B cell (primary cell): Measurements from ENCODE around the gene RNF141. TPM values are rescaled to one million over a fixed set of nuclear protein-coding genes. Genes with fewer than 3 reads are reported as not detected.
A peak's percentile ranks its signal among the peaks of the same experiment; 100 is the strongest.

ENCODE experiments used
- ATAC-seq: fragments of 200-7000 bp; cut with Tn5 transposase; one replicate; pipeline ENCODE4 v1.10.0; 2021; ENCODE audit warnings: low read depth, mild to moderate bottlenecking, moderate number of reproducible peaks, moderate library complexity
- CTCF ChIA-PET: fragments of 350-600 bp; sonication (Branson Sonifier 250); formaldehyde crosslinking; loops from one replicate; lab custom pipeline; 2021; ENCODE audit warnings: antibody characterized with exemption, inconsistent platforms; lab: Charles Lee
- POLR2A ChIA-PET: fragments of 350-600 bp; sonication (Branson Sonifier 250); formaldehyde crosslinking; loops from one replicate; lab custom pipeline; 2021; ENCODE audit warnings: antibody characterized with exemption; lab: Charles Lee
- DNase-seq: peaks from one replicate; pipeline ENCODE4 v3.0.0; 2013
- H2AFZ ChIP-seq: 2 replicates; pipeline ENCODE4 v1.6.1; 2012; ENCODE audit warnings: mild to moderate bottlenecking, low read depth, low read length; ENCODE audit not compliant: insufficient read depth, poor library complexity, severe bottlenecking
- H3K27ac ChIP-seq, 2 donors: 1 replicate in 1 of 2; 2 replicates in 1 of 2; pipeline ENCODE4 v1.5.1; 2012 to 2013; ENCODE audit warnings: low read length in 2 of 2, mild to moderate bottlenecking in 2 of 2, moderate library complexity in 1 of 2
- H3K27me3 ChIP-seq, 4 experiments: fragments of 200-600 bp in 1 of 4; sonication (generic) in 1 of 4; replicated peaks in 1 of 4; 1 replicate in 2 of 4; 2 replicates in 2 of 4; pipeline versions ENCODE4 v1.6.1 to v1.7.0; 2013 to 2016; ENCODE audit warnings: low read length in 3 of 4, mild to moderate bottlenecking in 2 of 4, mixed read lengths in 1 of 4, moderate library complexity in 1 of 4; ENCODE audit not compliant: insufficient read depth in 4 of 4, control insufficient read depth in 3 of 4; ENCODE audit errors: control extremely low read depth in 1 of 4
- H3K36me3 ChIP-seq, 2 experiments: replicated peaks in 1 of 2; 1 replicate in 1 of 2; 2 replicates in 1 of 2; pipeline versions ENCODE4 v1.6.1 to v1.7.1; 2013; ENCODE audit warnings: low read length in 1 of 2; ENCODE audit not compliant: insufficient read depth in 2 of 2, control insufficient read depth in 1 of 2; ENCODE audit errors: control extremely low read depth in 1 of 2, extremely low read depth in 1 of 2
- H3K4me1 ChIP-seq, 2 donors: fragments of 200-600 bp in 1 of 2; sonication (generic) in 1 of 2; 1 replicate in 1 of 2; 2 replicates in 1 of 2; pipeline versions ENCODE4 v1.5.1 to v1.6.1; 2013 to 2017; ENCODE audit warnings: low read length in 2 of 2; ENCODE audit not compliant: control insufficient read depth in 2 of 2, insufficient read depth in 2 of 2
- H3K4me2 ChIP-seq: replicated peaks from 2 replicates; pipeline ENCODE3; 2012; ENCODE audit warnings: mild to moderate bottlenecking, low read depth, low read length; ENCODE audit not compliant: poor library complexity, severe bottlenecking
- H3K4me3 ChIP-seq, 5 experiments: fragments of 200-600 bp in 1 of 5; sonication (generic) in 1 of 5; 1 replicate in 3 of 5; 2 replicates in 2 of 5; pipeline versions ENCODE4 v1.5.1 to v1.7.0; 2011 to 2016; ENCODE audit warnings: low read length in 4 of 5, mild to moderate bottlenecking in 4 of 5, low read depth in 2 of 5, control low read depth in 1 of 5, moderate library complexity in 1 of 5; ENCODE audit not compliant: insufficient read depth in 1 of 5; ENCODE audit errors: control extremely low read depth in 1 of 5, extremely low read depth in 1 of 5
- H3K79me2 ChIP-seq: fragments of 200-600 bp; sonication (generic); one replicate; pipeline ENCODE4 v1.6.0; 2016; ENCODE audit warnings: low read length; ENCODE audit not compliant: control insufficient read depth, insufficient read depth
- H3K9ac ChIP-seq: fragments of 200-600 bp; sonication (generic); 2 replicates; pipeline ENCODE4 v1.6.1; 2017; ENCODE audit warnings: mild to moderate bottlenecking, low read length, moderate library complexity
- H3K9me3 ChIP-seq, 3 donors: one replicate each; pipeline versions ENCODE4 v1.6.1 to v1.7.1; 2013; ENCODE audit warnings: low read length in 2 of 3; ENCODE audit not compliant: control insufficient read depth in 2 of 3, insufficient read depth in 1 of 3; ENCODE audit errors: control extremely low read depth in 1 of 3
- H4K20me1 ChIP-seq: 2 replicates; pipeline ENCODE4 v1.6.0; 2012; ENCODE audit warnings: mild to moderate bottlenecking, low read length; ENCODE audit not compliant: insufficient read depth, control insufficient read depth, poor library complexity, severe bottlenecking
- H3K27ac Mint-ChIP-seq: one replicate; pipeline ENCODE4 v1.8.0; 2021; ENCODE audit warnings: mixed read lengths
- H3K27me3 Mint-ChIP-seq: one replicate; pipeline ENCODE4 v1.8.0; 2021; ENCODE audit warnings: mixed read lengths
- H3K4me1 Mint-ChIP-seq: one replicate; pipeline ENCODE4 v1.8.0; 2021; ENCODE audit warnings: mixed read lengths
- H3K4me3 Mint-ChIP-seq: one replicate; pipeline ENCODE4 v1.8.0; 2021; ENCODE audit warnings: mixed read lengths
- H3K9me3 Mint-ChIP-seq: one replicate; pipeline ENCODE4 v1.8.0; 2022; ENCODE audit warnings: mixed read lengths; ENCODE audit not compliant: insufficient read depth
- EZH2 ChIP-seq: IDR thresholded peaks from 2 replicates; pipeline ENCODE4 v1.6.1; 2012; ENCODE audit warnings: borderline replicate concordance, low read depth, mild to moderate bottlenecking, moderate library complexity, low read length; ENCODE audit not compliant: insufficient read depth, poor library complexity, severe bottlenecking
- WGBS: methylation state at CpG from one replicate; pipeline ENCODE4 v1.1.5; 2013; ENCODE audit warnings: missing lambda C conversion rate; ENCODE audit not compliant: insufficient coverage; 5-methylcytosine and 5-hydroxymethylcytosine counted together
- intact Hi-C: fragments of 100-400 bp; cut with micrococcal nuclease; formaldehyde crosslinking; loops from one replicate; pipeline ENCODE4 v1.10.0; 2022
- polyA plus RNA-seq: library from polyadenylated mRNA; depleted of rRNA; stranded (reverse); fragments of >200 nt; gene quantifications from 2 replicates; pipeline ENCODE4 v1.2.3, GENCODE V29; 2012
- total RNA-seq, 2 donors: library from RNA; stranded (reverse); fragments of 120-200 nt in 1 of 2; gene quantifications; 1 replicate in 1 of 2; 2 replicates in 1 of 2; pipeline versions ENCODE4 v1.2.3 to v1.2.4, GENCODE V29; 2013 to 2022
- TF ChIP-seq, protein P1 (sequence below): fragments of 200-600 bp; IDR thresholded peaks from one replicate; pipeline ENCODE4 v1.8.0; 2022; ENCODE audit warnings: antibody characterized with exemption, mild to moderate bottlenecking

Gene RNF141
- total and polyA plus RNA-seq, 2 donors (not counting 1 experiment from before 2014, with no cell fraction given): 23.3 to 48.2 TPM

DNA sequence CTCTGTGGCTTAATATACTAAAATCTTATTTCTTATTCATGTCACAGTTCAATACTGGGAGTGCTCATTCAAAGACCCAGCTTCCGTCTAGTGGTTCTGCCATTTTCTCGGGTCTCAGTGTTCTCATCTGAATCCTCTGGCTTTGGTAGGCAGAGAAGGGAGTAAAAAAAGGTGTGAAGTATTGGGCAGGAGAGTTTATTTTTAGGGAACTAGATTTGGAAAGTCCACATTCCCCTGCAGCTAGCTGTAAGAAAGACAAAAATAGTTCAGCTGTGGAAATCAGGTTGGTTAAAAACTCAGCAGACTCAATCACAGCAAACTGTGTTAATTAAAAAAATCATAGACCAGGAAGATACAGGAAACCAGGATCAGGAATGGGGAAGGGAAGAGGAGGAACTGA, 31.5 kb upstream of the RNF141 start:
- ChIA-PET POLR2A (no interaction called here), CTCF (interaction anchor here (1.1 kb wide), 1 partner anchor 14 kb away, joined by 3 read pairs; no protein-coding TSS in a partner anchor)
- H3K4me1 ChIP-seq: peaks cover 15 to 33% of the 10 kb centered on the region in 2 donors
- no peak overlapping the region for H3K27ac ChIP-seq
- no peaks in the 10 kb centered on the region for H3K79me2 ChIP-seq
- intact Hi-C loops: no loop called here
- peaks cover 51% of the 10 kb centered on the region for H3K4me1 Mint-ChIP-seq
- 100% methylated on average over 1 of the region's 2 CpGs for WGBS
- no peak overlapping the region for H2AFZ ChIP-seq
- H3K36me3 ChIP-seq: no peaks in the 10 kb centered on the region
- H4K20me1 ChIP-seq: no peaks in the 10 kb centered on the region
- H3K27me3 ChIP-seq: no peaks in the 10 kb centered on the region
- peak overlapping the region; percentile 37 for H3K27ac Mint-ChIP-seq
- H3K4me3 ChIP-seq: no peak overlapping the region
- H3K27me3 Mint-ChIP-seq: no peaks in the 10 kb centered on the region
- DNase-seq (no peak), ATAC-seq (no peak)
- TF ChIP-seq, protein P1, sequence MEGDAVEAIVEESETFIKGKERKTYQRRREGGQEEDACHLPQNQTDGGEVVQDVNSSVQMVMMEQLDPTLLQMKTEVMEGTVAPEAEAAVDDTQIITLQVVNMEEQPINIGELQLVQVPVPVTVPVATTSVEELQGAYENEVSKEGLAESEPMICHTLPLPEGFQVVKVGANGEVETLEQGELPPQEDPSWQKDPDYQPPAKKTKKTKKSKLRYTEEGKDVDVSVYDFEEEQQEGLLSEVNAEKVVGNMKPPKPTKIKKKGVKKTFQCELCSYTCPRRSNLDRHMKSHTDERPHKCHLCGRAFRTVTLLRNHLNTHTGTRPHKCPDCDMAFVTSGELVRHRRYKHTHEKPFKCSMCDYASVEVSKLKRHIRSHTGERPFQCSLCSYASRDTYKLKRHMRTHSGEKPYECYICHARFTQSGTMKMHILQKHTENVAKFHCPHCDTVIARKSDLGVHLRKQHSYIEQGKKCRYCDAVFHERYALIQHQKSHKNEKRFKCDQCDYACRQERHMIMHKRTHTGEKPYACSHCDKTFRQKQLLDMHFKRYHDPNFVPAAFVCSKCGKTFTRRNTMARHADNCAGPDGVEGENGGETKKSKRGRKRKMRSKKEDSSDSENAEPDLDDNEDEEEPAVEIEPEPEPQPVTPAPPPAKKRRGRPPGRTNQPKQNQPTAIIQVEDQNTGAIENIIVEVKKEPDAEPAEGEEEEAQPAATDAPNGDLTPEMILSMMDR: no peak
- no peak for TF ChIP-seq EZH2
- H3K9me3 ChIP-seq: no peaks in the 10 kb centered on the region
- H3K9ac ChIP-seq: no peak overlapping the region
- H3K9me3 Mint-ChIP-seq: no peaks in the 10 kb centered on the region
- no peak overlapping the region for H3K4me3 Mint-ChIP-seq
- no peak overlapping the region for H3K4me2 ChIP-seq

DNA sequence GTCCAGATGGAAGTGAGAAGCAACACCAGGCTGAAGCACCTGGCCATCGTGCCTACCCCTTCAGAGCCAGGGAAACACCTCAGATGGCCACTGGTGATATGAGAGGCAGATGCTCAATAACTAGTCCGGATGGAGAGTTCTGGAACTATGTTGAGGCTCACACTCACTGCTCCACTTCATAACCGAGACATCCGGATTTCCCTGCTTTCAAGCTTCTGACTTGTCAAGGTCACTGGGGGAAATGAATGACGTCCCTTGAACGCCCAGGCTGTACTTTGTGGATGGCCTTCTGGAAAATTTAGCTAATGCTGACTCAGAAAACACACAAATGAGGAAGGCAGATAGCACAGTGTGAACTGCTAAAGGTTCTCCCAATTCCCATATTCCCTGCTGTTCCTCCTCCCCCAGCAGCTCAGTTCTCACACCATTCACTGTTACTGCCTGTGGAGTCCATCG, 27.5 kb upstream of the RNF141 start, which contains the start of gene LYVE1:
Gene LYVE1, minus strand, starts transcription at position 180 of the 456 bp plus-strand sequence. Its CDS starts 133 bp downstream, at position 47.
- DNase-seq (no peak), ATAC-seq (no peak)
- Mint-ChIP-seq H3K9me3 (no peaks in the 10 kb centered on the region), H3K27ac (no peak within 1 kb of the TSS), H3K4me3 (no peak within 1 kb of the TSS), H3K4me1 (peaks cover 62% of the 10 kb centered on the region), H3K27me3 (no peaks in the 10 kb centered on the region)
- Histone ChIP-seq H4K20me1 (no peaks in the 10 kb centered on the region), H3K9ac (no peak within 1 kb of the TSS), H3K27ac (no peak within 1 kb of the TSS), H3K4me1 (peaks cover 29 to 49% of the 10 kb centered on the region in 2 donors), H3K79me2 (no peaks in the 10 kb centered on the region), H3K4me2 (no peak within 1 kb of the TSS), H3K36me3 (no peaks in the 10 kb centered on the region), H3K4me3 (no peak within 1 kb of the TSS), H3K27me3 (no peaks in the 10 kb centered on the region), H2AFZ (no peak within 1 kb of the TSS), H3K9me3 (no peaks in the 10 kb centered on the region)
- ChIA-PET POLR2A (no interaction called here), CTCF (interaction anchor here (0.9 kb wide), 1 partner anchor 86 kb away, joined by 3 read pairs; no protein-coding TSS in a partner anchor)
- TF ChIP-seq, protein P1: no peak
- TF ChIP-seq EZH2: no peak
- WGBS: 83% methylated on average over 2 of the region's 7 CpGs
- intact Hi-C loops: loop anchor here (5.0 kb wide), 1 partner anchor 36 kb away; no protein-coding TSS in a partner anchor
